LNCAP (cell line): ENCODE data around the gene SNIP1.

Experiments
- CTCF ChIP-seq: fragments of 450-650 bp; IDR thresholded peaks from 2 replicates; pipeline ENCODE4 v1.5.1; 2017; ENCODE audit warnings: mild to moderate bottlenecking

SNIP1 gene

GRCh38 chr1:37502104-37502503 is 52.0 kb downstream of the SNIP1 start:
- TF ChIP-seq CTCF = no peak

GRCh38 chr1:37501661-37502060 is 52.4 kb downstream of the SNIP1 start:
- TF ChIP-seq CTCF = no peak

- TF ChIP-seq CTCF = no peak
These were observed 55.0 kb downstream of the SNIP1 start for GRCh38 chr1:37498872-37499617.

- no peak for TF ChIP-seq CTCF
These were observed 56.3 kb downstream of the SNIP1 start for GRCh38 chr1:37497832-37498231.

- TF ChIP-seq CTCF = no peak
These were observed 58.2 kb downstream of the SNIP1 start for GRCh38 chr1:37495875-37496274.

GRCh38 chr1:37493336-37494098 is 60.6 kb downstream of the SNIP1 start:
- TF ChIP-seq CTCF = no peak

GRCh38 chr1:37487619-37487984 is 66.5 kb downstream of the SNIP1 start:
- peak; percentile 33 for TF ChIP-seq CTCF
